ENCODE measurements around the gene DLGAP3. TPM values are rescaled to one million over a fixed set of nuclear protein-coding genes. Genes with fewer than 3 reads are reported as not detected.

Gene DLGAP3
- total RNA-seq, 1 donor: not detected

GRCh38 chr1:34829250-34829649 is 100.2 kb downstream of the DLGAP3 start:
- no peak for TF ChIP-seq CTCF (IDR thresholded peaks at IDR 0.05; ENCODE audit: extremely low read depth, low read depth, low read length)
- no peaks in the 10 kb centered on the region for H3K36me3 ChIP-seq (ENCODE audit: insufficient read depth, low read length)
- H2AFZ ChIP-seq (ENCODE audit: low read length): no peak overlapping the region
- no peaks in the 10 kb centered on the region for H3K9me3 ChIP-seq (ENCODE audit: low read depth, low read length)
- no peaks in the 10 kb centered on the region for H3K79me2 ChIP-seq (ENCODE audit: insufficient read depth, low read length)
- H3K4me2 ChIP-seq (ENCODE audit: insufficient read depth, low read length): no peak overlapping the region
- no peak overlapping the region for H3K4me3 ChIP-seq (ENCODE audit: insufficient read depth, low read length)
- H3K27me3 ChIP-seq (ENCODE audit: insufficient read depth, low read length): no peaks in the 10 kb centered on the region
- peaks cover 11% of the 10 kb centered on the region for H3K4me1 ChIP-seq (ENCODE audit: insufficient read depth, low read length)
- peak overlapping the region; percentile 10 for H3K27ac ChIP-seq (ENCODE audit: low read depth, low read length)
- peak; percentile 81 for DNase-seq (ENCODE audit: insufficient read length, low spot score, missing footprints)
- H4K20me1 ChIP-seq (ENCODE audit: insufficient read depth, low read length): no peaks in the 10 kb centered on the region

- Histone ChIP-seq H4K20me1 (ENCODE audit: insufficient read depth, low read length) (no peaks in the 10 kb centered on the region), H3K27ac (ENCODE audit: low read depth, low read length) (no peak overlapping the region), H3K79me2 (ENCODE audit: insufficient read depth, low read length) (no peaks in the 10 kb centered on the region), H3K4me2 (ENCODE audit: insufficient read depth, low read length) (no peak overlapping the region), H3K27me3 (ENCODE audit: insufficient read depth, low read length) (no peaks in the 10 kb centered on the region), H3K36me3 (ENCODE audit: insufficient read depth, low read length) (no peaks in the 10 kb centered on the region), H3K4me1 (ENCODE audit: insufficient read depth, low read length) (peaks cover 11% of the 10 kb centered on the region), H2AFZ (ENCODE audit: low read length) (no peak overlapping the region), H3K9me3 (ENCODE audit: low read depth, low read length) (no peaks in the 10 kb centered on the region), H3K4me3 (ENCODE audit: insufficient read depth, low read length) (no peak overlapping the region)
- no peak for TF ChIP-seq CTCF (IDR thresholded peaks at IDR 0.05; ENCODE audit: extremely low read depth, low read depth, low read length)
- no peak for DNase-seq (ENCODE audit: insufficient read length, low spot score, missing footprints)
Measured at GRCh38 chr1:34828611-34829010, 100.8 kb downstream of the DLGAP3 start.

GRCh38 chr1:34827341-34827941 is 102.0 kb downstream of the DLGAP3 start:
- H3K4me1 ChIP-seq (ENCODE audit: insufficient read depth, low read length): peaks cover 11% of the 10 kb centered on the region
- H3K9me3 ChIP-seq (ENCODE audit: low read depth, low read length): no peaks in the 10 kb centered on the region
- no peaks in the 10 kb centered on the region for H3K36me3 ChIP-seq (ENCODE audit: insufficient read depth, low read length)
- no peaks in the 10 kb centered on the region for H3K79me2 ChIP-seq (ENCODE audit: insufficient read depth, low read length)
- H3K4me3 ChIP-seq (ENCODE audit: insufficient read depth, low read length): no peak overlapping the region
- H3K27me3 ChIP-seq (ENCODE audit: insufficient read depth, low read length): no peaks in the 10 kb centered on the region
- H3K27ac ChIP-seq (ENCODE audit: low read depth, low read length): no peak overlapping the region
- H2AFZ ChIP-seq (ENCODE audit: low read length): no peak overlapping the region
- H4K20me1 ChIP-seq (ENCODE audit: insufficient read depth, low read length): no peaks in the 10 kb centered on the region
- no peak overlapping the region for H3K4me2 ChIP-seq (ENCODE audit: insufficient read depth, low read length)
- no peak for DNase-seq (ENCODE audit: insufficient read length, low spot score, missing footprints)
- no peak for TF ChIP-seq CTCF (IDR thresholded peaks at IDR 0.05; ENCODE audit: extremely low read depth, low read depth, low read length)

GRCh38 chr1:34825455-34826091 is 103.9 kb downstream of the DLGAP3 start:
- no peaks in the 10 kb centered on the region for H3K9me3 ChIP-seq (ENCODE audit: low read depth, low read length)
- no peak for TF ChIP-seq CTCF (IDR thresholded peaks at IDR 0.05; ENCODE audit: extremely low read depth, low read depth, low read length)
- H3K27me3 ChIP-seq (ENCODE audit: insufficient read depth, low read length): no peaks in the 10 kb centered on the region
- H4K20me1 ChIP-seq (ENCODE audit: insufficient read depth, low read length): no peaks in the 10 kb centered on the region
- no peak overlapping the region for H3K4me2 ChIP-seq (ENCODE audit: insufficient read depth, low read length)
- H3K79me2 ChIP-seq (ENCODE audit: insufficient read depth, low read length): no peaks in the 10 kb centered on the region
- H3K27ac ChIP-seq (ENCODE audit: low read depth, low read length): no peak overlapping the region
- H3K4me1 ChIP-seq (ENCODE audit: insufficient read depth, low read length): peaks cover 11% of the 10 kb centered on the region
- H3K4me3 ChIP-seq (ENCODE audit: insufficient read depth, low read length): no peak overlapping the region
- DNase-seq (ENCODE audit: insufficient read length, low spot score, missing footprints): peak; percentile 61
- no peaks in the 10 kb centered on the region for H3K36me3 ChIP-seq (ENCODE audit: insufficient read depth, low read length)
- no peak overlapping the region for H2AFZ ChIP-seq (ENCODE audit: low read length)
